SK-N-DZ (cell line): ENCODE data around the gene TTC14.

ENCODE experiments used
- DNase-seq: peaks from one replicate; pipeline ENCODE4 v3.0.0-alpha.2; 2015; ENCODE audit warnings: low spot score
- small RNA-seq, 2 experiments: library from RNA; depleted of rRNA; stranded (forward); fragments of <200 nt; gene quantifications; one replicate each; pipeline ENCODE3, GENCODE V24; 2014

Gene TTC14

GRCh38 chr3:180630371-180630770 lies 28.4 kb downstream of the TTC14 start:
- no peak for DNase-seq

GRCh38 chr3:180631317-180631716 lies 29.4 kb downstream of the TTC14 start:
- no peak for DNase-seq

DNA sequence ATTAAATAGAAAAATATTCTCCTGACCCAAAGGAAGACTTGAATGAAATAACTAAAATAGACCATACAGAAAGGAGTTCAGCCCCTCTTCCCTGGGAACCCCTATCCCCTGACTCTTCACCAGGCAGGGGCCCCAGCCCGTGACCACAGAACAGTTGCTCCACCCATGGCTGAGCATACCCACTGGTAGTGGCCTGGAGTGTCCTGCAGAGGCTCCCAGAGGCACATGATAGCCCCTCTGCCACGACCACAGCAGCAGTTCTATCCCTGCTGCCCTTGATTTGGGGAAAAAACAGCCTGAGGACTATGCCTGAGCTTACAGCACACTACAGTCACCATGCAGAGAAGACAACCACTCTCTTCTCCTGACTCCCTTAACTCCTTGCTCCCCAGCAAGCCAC lies 31.8 kb downstream of the TTC14 start:
- DNase-seq, result peak; percentile 13

DNA sequence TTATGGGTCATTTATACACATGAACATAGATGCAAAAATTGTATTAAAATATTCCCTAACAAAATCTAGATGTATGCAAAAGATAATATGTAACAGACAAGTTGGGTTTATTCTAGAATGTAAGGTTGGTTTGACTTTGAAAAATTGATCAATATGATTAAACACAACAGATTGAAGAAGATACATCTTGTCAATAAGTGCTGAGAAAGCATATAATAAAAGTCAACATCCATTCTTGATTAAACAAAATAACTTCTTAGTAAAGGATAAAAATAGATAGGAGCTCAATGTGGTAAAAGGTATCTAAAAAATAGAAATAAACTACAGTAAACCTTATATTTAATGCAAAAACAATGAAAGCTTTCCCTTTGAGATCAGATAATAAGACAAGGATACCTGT lies 39.0 kb downstream of the TTC14 start:
- DNase-seq, result no peak

DNA sequence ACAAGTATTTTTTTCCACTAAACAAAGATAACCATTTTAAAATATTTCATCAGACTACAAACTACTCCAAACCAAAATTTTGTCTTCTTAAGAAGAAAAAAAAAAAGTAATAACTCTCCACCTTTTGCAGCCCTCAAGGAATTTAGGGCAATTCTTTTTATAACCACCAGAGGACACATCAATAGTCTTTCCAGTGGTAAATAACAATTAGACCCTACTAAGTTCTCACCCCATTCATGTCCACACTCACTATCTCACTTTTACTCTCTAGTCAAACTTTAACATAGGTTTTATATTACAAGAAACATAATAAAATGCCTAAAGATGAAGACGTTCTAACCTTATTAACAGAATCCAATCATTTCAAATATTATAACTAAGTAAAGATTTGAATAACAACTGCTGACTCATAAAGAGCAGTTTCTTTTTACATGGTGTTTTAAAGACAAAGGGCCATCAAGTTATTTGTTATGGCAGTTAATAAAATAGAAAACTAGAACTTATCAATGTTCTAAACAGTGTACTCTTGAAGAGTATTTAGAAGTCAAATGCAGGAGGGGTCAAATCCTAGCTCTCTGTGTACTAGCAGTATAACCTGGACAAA lies 44.3 kb downstream of the TTC14 start:
- no peak for DNase-seq

- no peak for DNase-seq
Observed at GRCh38 chr3:180656406-180656805, 54.4 kb downstream of the TTC14 start.

GRCh38 chr3:180657094-180657493 lies 55.1 kb downstream of the TTC14 start:
- no peak for DNase-seq

Small RNA genes lying within 50 kb of the gene (small RNA-seq; reads per million reads assigned to genes)
- gene AC068298.1 (0 reads per million in 2 experiments), gene RNU6-486P (0 reads per million in 2 experiments)
